Stomach (tissue), 9 donors: ENCODE results near the gene YARS1. TPM values are rescaled to one million over a fixed set of nuclear protein-coding genes. Genes with fewer than 3 reads are reported as not detected.

Experiments used
- DNase-seq, 2 donors: peaks; one replicate each; pipeline versions ENCODE4 v3.0.0 to v3.0.0-alpha.2; 2013 to 2019
- H3K27ac ChIP-seq, 5 donors: fragments of 200-600 bp in 4 of 5; sonication (generic) in 4 of 5; one replicate each; pipeline ENCODE4 v1.5.1; 2013 to 2019; ENCODE audit warnings: mild to moderate bottlenecking in 1 of 5, moderate library complexity in 1 of 5
- H3K27me3 ChIP-seq, 3 donors: fragments of 200-600 bp; sonication (generic); one replicate each; pipeline ENCODE4 v1.5.1; 2017 to 2019; ENCODE audit warnings: mixed run types in 1 of 3
- H3K36me3 ChIP-seq, 4 donors: fragments of 200-600 bp; sonication (generic); 1 replicate in 3 of 4; 2 replicates in 1 of 4; pipeline ENCODE4 v1.5.1; 2016 to 2019
- H3K4me1 ChIP-seq, 4 donors: fragments of 200-600 bp; sonication (generic); one replicate each; pipeline ENCODE4 v1.5.1; 2016 to 2019
- H3K4me3 ChIP-seq, 4 donors: fragments of 200-600 bp; sonication (generic) in 3 of 4; one replicate each; pipeline ENCODE4 v1.5.1; 2016 to 2019; ENCODE audit warnings: mild to moderate bottlenecking in 1 of 4
- H3K9me3 ChIP-seq, 4 donors: fragments of 200-600 bp; sonication (generic); one replicate each; pipeline ENCODE4 v1.5.1; 2016 to 2019
- CTCF ChIP-seq, 7 experiments: fragments of 450-650 bp in 4 of 7; fragments of 200-600 bp in 3 of 7; sonication (generic) in 3 of 7; IDR thresholded peaks; one replicate each; pipeline ENCODE4 v1.5.1; 2016 to 2019; ENCODE audit warnings: antibody characterized with exemption in 7 of 7, control low read depth in 2 of 7, mild to moderate bottlenecking in 1 of 7
- EP300 ChIP-seq: sonication (generic); formaldehyde crosslinking; IDR thresholded peaks from one replicate; pipeline ENCODE4 v1.6.1; 2017; ENCODE audit warnings: antibody characterized with exemption
- POLR2A ChIP-seq, 4 donors: fragments of 450-650 bp; IDR thresholded peaks; one replicate each; pipeline ENCODE4 v1.6.1; 2016; ENCODE audit warnings: antibody characterized with exemption in 4 of 4, control low read depth in 2 of 4, mild to moderate bottlenecking in 1 of 4, moderate library complexity in 1 of 4
- POLR2AphosphoS5 ChIP-seq, 3 donors: sonication (generic); formaldehyde crosslinking; IDR thresholded peaks; one replicate each; pipeline ENCODE4 v1.6.1; 2016; ENCODE audit warnings: antibody characterized with exemption in 3 of 3
- WGBS, 5 donors: extraction: QIAGEN DNeasy Blood & Tissue Kit in 3 of 5; methylation state at CpG; one replicate each; pipeline versions ENCODE4 v1.1.5 to v1.1.7; 2013 to 2018; 5-methylcytosine and 5-hydroxymethylcytosine counted together
- intact Hi-C: fragments of 100-400 bp; cut with DNase I; formaldehyde crosslinking; loops from one replicate; pipeline ENCODE4 v1.15.1; 2023; ENCODE audit warnings: low total_unique reads
- polyA plus RNA-seq, 3 donors: library from polyadenylated mRNA; stranded (reverse); fragments of 200-250 nt; gene quantifications; one replicate each; pipeline ENCODE4 v1.2.3, GENCODE V29; 2013
- total RNA-seq, 5 donors: library from RNA; depleted of rRNA; stranded (reverse); fragments of >200 nt; gene quantifications; one replicate each; pipeline versions ENCODE4 v1.1.0 to v1.2.3, GENCODE V29; 2014 to 2016
- donor health status: healthy with polysubstance abuse.
- donor health status: Bipolar disorder and iron deficiency.
- donor health status: healthy.

YARS1 gene
- total and polyA plus RNA-seq, 8 donors: 26.9 to 99.1 (median 55.4) TPM

- peaks cover 29 to 80% (median 68%) of the 10 kb centered on the region in 4 donors for H3K4me1 ChIP-seq
- H3K27ac ChIP-seq: peak overlapping the region; percentile 96 to 98 (median 97)
- peaks cover 0 to 7% (median 0%) of the 10 kb centered on the region in 3 donors for H3K27me3 ChIP-seq
- DNase-seq: no peak
- H3K4me3 ChIP-seq: peak overlapping the region in 3 of 4 donors; percentile 4 to 85 (median 79)
- no peaks in the 10 kb centered on the region for H3K9me3 ChIP-seq
- H3K36me3 ChIP-seq: peaks cover 0 to 7% (median 0%) of the 10 kb centered on the region in 4 donors
- TF ChIP-seq POLR2A (IDR thresholded peaks at IDR 0.05): no peak
- TF ChIP-seq CTCF (IDR thresholded peaks at IDR 0.05): no peak
- no peak for TF ChIP-seq POLR2AphosphoS5 (IDR thresholded peaks at IDR 0.05)
- no peak for TF ChIP-seq EP300
- intact Hi-C loops: no loop called here
Measured at GRCh38 chr1:32744071-32744425, 73.1 kb downstream of the YARS1 start.

- peaks cover 0 to 3% (median 0%) of the 10 kb centered on the region in 4 donors for H3K36me3 ChIP-seq
- H3K27me3 ChIP-seq: peaks cover 0 to 7% (median 0%) of the 10 kb centered on the region in 3 donors
- WGBS, 5 donors: 19 to 35% (median 23%) methylated on average over 6 of the region's 6 CpGs
- H3K9me3 ChIP-seq: no peaks in the 10 kb centered on the region
- DNase-seq: peak; percentile 76 to 82
- peak in 2 of 3 donors; percentile 79 to 81 for TF ChIP-seq POLR2AphosphoS5 (IDR thresholded peaks at IDR 0.05)
- no peak for TF ChIP-seq EP300
- no peak for TF ChIP-seq POLR2A (IDR thresholded peaks at IDR 0.05)
- peak in 1 of 7 experiments; percentile 5 for TF ChIP-seq CTCF (IDR thresholded peaks at IDR 0.05)
- H3K27ac ChIP-seq: peak overlapping the region; percentile 96 to 98 (median 97)
- intact Hi-C loops: no loop called here
- H3K4me3 ChIP-seq: peak overlapping the region; percentile 66 to 85 (median 80)
- H3K4me1 ChIP-seq: peaks cover 29 to 75% (median 65%) of the 10 kb centered on the region in 4 donors
Measured at GRCh38 chr1:32743380-32744070, 73.6 kb downstream of the YARS1 start.

GRCh38 chr1:32742956-32743355 lies 74.2 kb downstream of the YARS1 start:
- TF ChIP-seq CTCF (IDR thresholded peaks at IDR 0.05) (no peak), POLR2AphosphoS5 (IDR thresholded peaks at IDR 0.05) (peak in 2 of 3 donors; percentile 4 to 64), EP300 (no peak), POLR2A (IDR thresholded peaks at IDR 0.05) (no peak)
- Histone ChIP-seq H3K9me3 (no peaks in the 10 kb centered on the region), H3K27me3 (peaks cover 0 to 7% (median 0%) of the 10 kb centered on the region in 3 donors), H3K4me3 (peak overlapping the region; percentile 66 to 85 (median 80)), H3K36me3 (peaks cover 0 to 3% (median 0%) of the 10 kb centered on the region in 4 donors), H3K4me1 (peaks cover 29 to 72% (median 63%) of the 10 kb centered on the region in 4 donors), H3K27ac (peak overlapping the region; percentile 96 to 98 (median 97))
- DNase-seq: peak; percentile 56 to 69
- WGBS, 5 donors: 29 to 53% (median 36%) methylated on average over 4 of the region's 4 CpGs
- intact Hi-C loops: no loop called here

DNA sequence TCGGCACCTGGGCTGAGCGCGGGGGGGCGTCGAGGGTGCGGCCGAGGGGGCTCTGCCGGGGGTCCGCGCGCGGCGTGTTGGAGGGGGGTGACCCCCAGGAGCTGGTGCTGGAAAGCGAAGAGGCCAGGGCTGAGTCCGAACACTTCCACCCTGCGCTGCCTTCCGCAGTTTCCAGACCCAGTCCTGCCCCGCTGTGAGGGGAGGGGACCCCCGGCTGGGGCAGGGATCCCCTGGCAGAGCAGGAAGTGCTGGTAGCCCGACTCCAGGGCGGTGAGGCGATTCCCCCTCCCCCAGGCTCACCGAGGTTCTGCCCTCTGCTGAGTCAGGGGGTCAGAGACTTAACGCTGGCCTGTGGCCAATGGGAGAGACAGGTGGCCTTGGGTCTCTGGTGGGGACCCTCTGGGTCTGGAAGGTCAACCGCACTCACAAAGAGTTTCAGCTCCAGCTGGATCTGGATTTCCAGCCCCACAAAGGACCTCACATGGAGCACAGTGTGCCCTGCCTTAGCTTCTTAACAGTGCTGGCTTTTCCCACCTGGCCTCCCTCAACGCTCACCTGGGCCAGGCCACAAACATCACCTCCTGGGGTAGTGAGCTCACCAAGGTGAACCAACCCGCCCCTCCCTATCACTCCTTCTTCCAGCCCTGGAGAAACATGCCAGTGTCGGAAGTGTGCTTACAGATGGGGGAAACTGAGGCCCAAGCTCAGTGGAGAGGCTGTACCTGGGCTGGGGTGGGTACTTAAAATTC lies 74.8 kb downstream of the YARS1 start:
- intact Hi-C loops: no loop called here
- H3K27ac ChIP-seq: peak overlapping the region; percentile 96 to 98 (median 97)
- no peak for TF ChIP-seq CTCF (IDR thresholded peaks at IDR 0.05)
- TF ChIP-seq EP300: no peak
- no peak for TF ChIP-seq POLR2A (IDR thresholded peaks at IDR 0.05)
- peak in 1 of 3 donors; percentile 11 for TF ChIP-seq POLR2AphosphoS5 (IDR thresholded peaks at IDR 0.05)
- DNase-seq: peak; percentile 52 to 79
- peaks cover 33 to 72% (median 65%) of the 10 kb centered on the region in 4 donors for H3K4me1 ChIP-seq
- H3K4me3 ChIP-seq: peak overlapping the region; percentile 66 to 85 (median 80)
- WGBS, 5 donors: 7 to 19% (median 10%) methylated on average over 19 to 28 of the region's 28 CpGs
- H3K36me3 ChIP-seq: peaks cover 0 to 3% (median 0%) of the 10 kb centered on the region in 4 donors
- peaks cover 0 to 7% (median 0%) of the 10 kb centered on the region in 3 donors for H3K27me3 ChIP-seq
- no peaks in the 10 kb centered on the region for H3K9me3 ChIP-seq
